Thyroid gland (tissue), 4 donors: ENCODE measurements around the gene CFL2. TPM values are rescaled to one million over a fixed set of nuclear protein-coding genes. Genes with fewer than 3 reads are reported as not detected.

ENCODE experiments used
- DNase-seq, 2 donors: peaks; one replicate each; pipeline ENCODE4 v3.0.0-alpha.2; 2019
- H3K27ac ChIP-seq, 3 donors: fragments of 200-600 bp; sonication (generic); 1 replicate in 2 of 3; 2 replicates in 1 of 3; pipeline ENCODE4 v1.5.1; 2016 to 2019; ENCODE audit warnings: mild to moderate bottlenecking in 1 of 3, moderate library complexity in 1 of 3
- H3K27me3 ChIP-seq: fragments of 200-600 bp; sonication (generic); one replicate; pipeline ENCODE4 v1.5.1; 2019
- H3K36me3 ChIP-seq, 2 donors: fragments of 200-600 bp; sonication (generic); one replicate each; pipeline ENCODE4 v1.5.1; 2016 to 2019
- H3K4me1 ChIP-seq, 2 donors: fragments of 200-600 bp; sonication (generic); one replicate each; pipeline ENCODE4 v1.5.1; 2017 to 2019
- H3K4me3 ChIP-seq, 3 donors: fragments of 200-600 bp; sonication (generic); replicated peaks in 1 of 3; 1 replicate in 2 of 3; 2 replicates in 1 of 3; pipeline ENCODE4 v1.5.1; 2016; ENCODE audit warnings: mild to moderate bottlenecking in 1 of 3
- H3K9me3 ChIP-seq: fragments of 200-600 bp; sonication (generic); one replicate; pipeline ENCODE4 v1.5.1; 2017
- CTCF ChIP-seq, 6 experiments: fragments of 200-600 bp in 3 of 6; fragments of 450-650 bp in 3 of 6; sonication (generic) in 3 of 6; IDR thresholded peaks; one replicate each; pipeline ENCODE4 v1.5.1; 2016 to 2019; ENCODE audit warnings: antibody characterized with exemption in 6 of 6, mild to moderate bottlenecking in 2 of 6, inconsistent platforms in 1 of 6, moderate library complexity in 1 of 6
- POLR2A ChIP-seq, 2 donors: fragments of 450-650 bp; IDR thresholded peaks; one replicate each; pipeline ENCODE4 v1.6.1; 2017; ENCODE audit warnings: antibody characterized with exemption in 2 of 2, mild to moderate bottlenecking in 2 of 2, moderate library complexity in 1 of 2
- WGBS, 2 donors: methylation state at CpG; one replicate each; pipeline ENCODE4 v1.1.5; 2017; 5-methylcytosine and 5-hydroxymethylcytosine counted together
- intact Hi-C: fragments of 100-400 bp; cut with DNase I; formaldehyde crosslinking; loops from one replicate; pipeline ENCODE4 v1.15.1; 2023
- small RNA-seq: library from RNA; depleted of rRNA; stranded (forward); fragments of <200 nt; gene quantifications from one replicate; pipeline ENCODE3, GENCODE V24; 2016
- total RNA-seq, 4 donors: library from RNA; depleted of rRNA; stranded (reverse); fragments of >200 nt; gene quantifications; one replicate each; pipeline ENCODE4 v1.2.3, GENCODE V29; 2016

CFL2 gene
- total RNA-seq, 4 donors from 2014 or later, result 33.0 to 75.7 (median 41.4) TPM

GRCh38 chr14:34662561-34663088 lies 51.8 kb downstream of the CFL2 start:
- Histone ChIP-seq H3K27me3 (no peaks in the 10 kb centered on the region), H3K4me1 (no peaks in the 10 kb centered on the region), H3K27ac (no peak overlapping the region), H3K36me3 (no peaks in the 10 kb centered on the region), H3K9me3 (no peaks in the 10 kb centered on the region), H3K4me3 (no peak overlapping the region)
- intact Hi-C loops, result no loop called here
- WGBS, 2 donors, result 93 to 95% methylated on average over 4 of the region's 4 CpGs
- no peak for TF ChIP-seq CTCF (IDR thresholded peaks at IDR 0.05)
- no peak for TF ChIP-seq POLR2A (IDR thresholded peaks at IDR 0.05)
- no peak for DNase-seq

- TF ChIP-seq CTCF (IDR thresholded peaks at IDR 0.05), result no peak
- TF ChIP-seq POLR2A (IDR thresholded peaks at IDR 0.05), result no peak
- H3K27ac ChIP-seq, result no peak overlapping the region
- no peaks in the 10 kb centered on the region for H3K36me3 ChIP-seq
- H3K4me3 ChIP-seq, result no peak overlapping the region
- no peak for DNase-seq
- no peaks in the 10 kb centered on the region for H3K27me3 ChIP-seq
- no peaks in the 10 kb centered on the region for H3K9me3 ChIP-seq
- no peaks in the 10 kb centered on the region for H3K4me1 ChIP-seq
- intact Hi-C loops, result no loop called here
These were observed 53.6 kb downstream of the CFL2 start for GRCh38 chr14:34660796-34661195.

Small RNAs within 50 kb of the gene (small RNA-seq; reads per million reads assigned to genes)
- gene RNU6-1261P, result not detected

Other genes starting within 250 kb of the CFL2 start
- gene EAPP, start 174.9 kb downstream of the CFL2 start, total RNA-seq, result 10 to 100 TPM; 45.2 to 68.7 (median 57.6) TPM
- gene SNX6, start 84.4 kb downstream of the CFL2 start, total RNA-seq, result 100 to 1,000 TPM in 2 of 4 donors, 10 to 100 TPM in 2; 80.8 to 154 (median 98.6) TPM
- gene BAZ1A, start 160.8 kb upstream of the CFL2 start, total RNA-seq, result 10 to 100 TPM; 16.7 to 29.8 (median 28.4) TPM